PC-9 (cell line): ENCODE measurements around the gene PITPNM1. TPM values are rescaled to one million over a fixed set of nuclear protein-coding genes. Genes with fewer than 3 reads are reported as not detected.

ENCODE experiments used
- BruUV-seq: library from RNA; stranded (reverse); fragments of 400-500 nt; replicated peaks from 2 replicates; lab custom pipeline; 2021; lab: Mats Ljungman, UMichigan
- CTCF ChIA-PET: fragments of 300-600 bp; sonication (Branson Sonifier 250); formaldehyde crosslinking; loops from one replicate; lab custom pipeline; 2022; ENCODE audit warnings: antibody characterized with exemption; lab: Charles Lee
- POLR2A ChIA-PET: fragments of 300-600 bp; sonication (Branson Sonifier 250); formaldehyde crosslinking; loops from one replicate; lab custom pipeline; 2022; ENCODE audit warnings: antibody characterized with exemption; ENCODE audit not compliant: unreplicated experiment; lab: Charles Lee
- DNase-seq, 2 experiments: peaks; one replicate each; pipeline versions ENCODE4 v3.0.0 to v3.0.0-alpha.2; 2015 to 2022; ENCODE audit warnings: mixed read lengths in 1 of 2
- H2AFZ ChIP-seq: fragments of 200-600 bp; sonication (generic); 2 replicates; pipeline ENCODE4 v1.8.1; 2017; ENCODE audit warnings: antibody characterized with exemption
- H3F3A ChIP-seq: fragments of 200-600 bp; sonication (generic); 2 replicates; pipeline ENCODE4 v1.8.1; 2017; ENCODE audit warnings: antibody characterized with exemption, mild to moderate bottlenecking, low read depth; ENCODE audit not compliant: insufficient read depth
- H3K27ac ChIP-seq: fragments of 200-600 bp; sonication (generic); 2 replicates; pipeline ENCODE4 v1.6.1; 2016; ENCODE audit warnings: mixed run types
- H3K27me3 ChIP-seq: fragments of 200-600 bp; sonication (generic); 2 replicates; pipeline ENCODE4 v1.6.1; 2016; ENCODE audit warnings: low read depth, mixed run types; ENCODE audit not compliant: insufficient read depth
- H3K36me3 ChIP-seq: fragments of 200-600 bp; sonication (generic); 2 replicates; pipeline ENCODE4 v1.6.1; 2016; ENCODE audit warnings: low read depth, mixed run types
- H3K4me1 ChIP-seq: fragments of 200-600 bp; sonication (generic); replicated peaks from 2 replicates; pipeline ENCODE4 v1.6.1; 2016; ENCODE audit warnings: mixed run types; ENCODE audit not compliant: insufficient read depth
- H3K4me2 ChIP-seq: fragments of 200-600 bp; sonication (generic); 2 replicates; pipeline ENCODE4 v1.6.1; 2017; ENCODE audit warnings: mixed run types
- H3K4me3 ChIP-seq: fragments of 200-600 bp; sonication (generic); 2 replicates; pipeline ENCODE4 v1.6.1; 2016; ENCODE audit warnings: mixed run types
- H3K79me2 ChIP-seq: fragments of 200-600 bp; sonication (generic); 2 replicates; pipeline ENCODE4 v1.6.1; 2017; ENCODE audit warnings: low read depth, mixed run types
- H3K9me2 ChIP-seq: fragments of 200-600 bp; sonication (generic); 2 replicates; pipeline ENCODE4 v1.8.1; 2017; ENCODE audit warnings: mild to moderate bottlenecking; ENCODE audit not compliant: insufficient read depth
- H3K9me3 ChIP-seq: fragments of 200-600 bp; sonication (generic); 2 replicates; pipeline ENCODE4 v1.8.1; 2016; ENCODE audit warnings: low read depth; ENCODE audit not compliant: insufficient read depth
- H4K20me1 ChIP-seq: fragments of 200-600 bp; sonication (generic); 2 replicates; pipeline ENCODE4 v1.8.1; 2017; ENCODE audit not compliant: insufficient read depth
- EZH2 ChIP-seq: fragments of 200-600 bp; sonication (generic); IDR thresholded peaks from 2 replicates; pipeline ENCODE4 v1.8.0; 2017; ENCODE audit warnings: antibody characterized with exemption, low read depth
- intact Hi-C: fragments of 100-400 bp; cut with micrococcal nuclease; formaldehyde crosslinking; loops from one replicate; pipeline ENCODE4 v1.10.0; 2022; ENCODE audit not compliant: unreplicated experiment
- total RNA-seq: library from RNA; stranded (reverse); gene quantifications from 2 replicates; pipeline ENCODE4 v1.2.3, GENCODE V29; 2021
- TF ChIP-seq, protein P1 (sequence below): fragments of 200-600 bp; sonication (generic); conservative IDR thresholded peaks from 2 replicates; pipeline ENCODE4 v1.6.1; 2017; ENCODE audit warnings: mixed run types, antibody characterized with exemption, mild to moderate bottlenecking, moderate library complexity

Gene PITPNM1
- total RNA-seq, 1 experiment from 2014 or later, result 84.0 TPM

DNA sequence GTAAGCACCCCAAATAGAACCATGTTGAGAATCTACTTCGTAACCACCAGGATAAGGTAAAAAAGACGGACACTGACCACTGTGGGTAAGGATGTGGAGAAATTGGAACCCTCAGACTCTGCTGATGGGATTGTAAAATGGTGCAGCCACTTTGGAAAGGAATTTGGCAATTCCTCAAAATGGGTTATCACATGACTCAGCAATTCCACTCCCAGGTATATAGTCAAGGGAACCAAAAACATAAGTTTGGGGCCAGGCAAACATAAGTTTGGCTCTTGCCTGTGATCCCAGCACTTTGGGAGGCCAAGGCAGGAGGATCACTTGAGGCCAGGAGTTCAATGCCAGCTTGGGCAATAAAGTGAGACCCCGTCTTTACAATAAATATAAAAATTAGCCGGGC is 23.2 kb upstream of the PITPNM1 start:
- intact Hi-C loops, result no loop called here
- no TSS peak for BruUV-seq
- no peaks in the 10 kb centered on the region for H4K20me1 ChIP-seq

DNA sequence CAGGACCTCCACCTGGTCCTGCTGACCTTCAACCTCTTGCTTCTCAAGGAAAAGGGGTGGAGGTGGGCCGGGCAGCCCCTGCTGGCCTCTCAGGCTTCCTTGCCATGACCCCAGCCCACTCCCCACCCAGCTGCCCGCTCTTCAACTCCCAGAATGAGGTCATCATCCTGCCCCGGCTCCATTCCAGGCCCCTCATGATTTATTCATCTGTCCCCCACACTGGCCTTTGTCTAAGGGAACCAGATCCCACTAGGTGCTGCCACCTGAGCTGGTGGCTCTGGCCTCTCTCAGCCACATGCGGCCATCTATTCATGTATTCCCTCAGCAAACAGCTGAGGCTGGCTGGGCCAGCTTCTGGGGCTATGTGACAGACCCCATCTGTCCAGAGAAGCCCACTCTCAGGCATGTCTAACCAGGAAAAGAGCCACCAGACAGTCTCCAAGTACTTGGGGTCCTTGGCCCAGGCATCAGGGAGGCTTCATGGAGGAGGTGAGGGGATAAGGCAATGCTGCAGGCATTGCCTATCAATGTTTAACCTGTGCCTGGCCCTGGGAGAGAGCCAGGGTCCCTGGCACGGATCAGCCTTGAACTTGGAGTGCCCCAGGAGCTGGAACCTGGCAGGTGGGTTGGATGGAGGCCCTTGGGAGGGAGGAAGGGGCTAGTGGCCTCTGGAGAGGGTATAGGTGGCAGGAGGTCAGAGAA is 20.3 kb upstream of the PITPNM1 start:
- TF ChIP-seq, protein P1, sequence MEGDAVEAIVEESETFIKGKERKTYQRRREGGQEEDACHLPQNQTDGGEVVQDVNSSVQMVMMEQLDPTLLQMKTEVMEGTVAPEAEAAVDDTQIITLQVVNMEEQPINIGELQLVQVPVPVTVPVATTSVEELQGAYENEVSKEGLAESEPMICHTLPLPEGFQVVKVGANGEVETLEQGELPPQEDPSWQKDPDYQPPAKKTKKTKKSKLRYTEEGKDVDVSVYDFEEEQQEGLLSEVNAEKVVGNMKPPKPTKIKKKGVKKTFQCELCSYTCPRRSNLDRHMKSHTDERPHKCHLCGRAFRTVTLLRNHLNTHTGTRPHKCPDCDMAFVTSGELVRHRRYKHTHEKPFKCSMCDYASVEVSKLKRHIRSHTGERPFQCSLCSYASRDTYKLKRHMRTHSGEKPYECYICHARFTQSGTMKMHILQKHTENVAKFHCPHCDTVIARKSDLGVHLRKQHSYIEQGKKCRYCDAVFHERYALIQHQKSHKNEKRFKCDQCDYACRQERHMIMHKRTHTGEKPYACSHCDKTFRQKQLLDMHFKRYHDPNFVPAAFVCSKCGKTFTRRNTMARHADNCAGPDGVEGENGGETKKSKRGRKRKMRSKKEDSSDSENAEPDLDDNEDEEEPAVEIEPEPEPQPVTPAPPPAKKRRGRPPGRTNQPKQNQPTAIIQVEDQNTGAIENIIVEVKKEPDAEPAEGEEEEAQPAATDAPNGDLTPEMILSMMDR, result no peak
- no peak for TF ChIP-seq EZH2
- no peak for DNase-seq
- 0 out of 2 replicates have a peak, but pooled peaks cover 6% of the 10 kb centered on the region for H3K9me3 ChIP-seq
- H3K4me1 ChIP-seq, result peaks cover 14% of the 10 kb centered on the region
- H3K9me2 ChIP-seq, result no peaks in the 10 kb centered on the region
- H3K27ac ChIP-seq, result no peak overlapping the region
- no peak overlapping the region for H2AFZ ChIP-seq
- H3K36me3 ChIP-seq, result no peaks in the 10 kb centered on the region
- H3K4me2 ChIP-seq, result no peak overlapping the region
- POLR2A ChIA-PET, result no interaction called here
- CTCF ChIA-PET, result no interaction called here
- no peaks in the 10 kb centered on the region for H3F3A ChIP-seq
- no peak overlapping the region for H3K4me3 ChIP-seq
- intact Hi-C loops, result no loop called here
- BruUV-seq, result no TSS peak
- no peaks in the 10 kb centered on the region for H3K79me2 ChIP-seq
- peaks cover 18% of the 10 kb centered on the region for H3K27me3 ChIP-seq
- no peaks in the 10 kb centered on the region for H4K20me1 ChIP-seq

More for the DNA sequence above, 23.2 kb upstream of the PITPNM1 start:
- peaks cover 14% of the 10 kb centered on the region for H3K4me1 ChIP-seq
- H3K9me3 ChIP-seq, result peaks cover 12% of the 10 kb centered on the region; the same call in 1 of the 2 replicates
- ChIA-PET POLR2A (no interaction called here), CTCF (no interaction called here)
- TF ChIP-seq EZH2, result no peak
- TF ChIP-seq, protein P1, result no peak
- H3K4me3 ChIP-seq, result no peak overlapping the region
- H3K79me2 ChIP-seq, result no peaks in the 10 kb centered on the region
- H3K27me3 ChIP-seq, result peaks cover 5% of the 10 kb centered on the region
- H3K36me3 ChIP-seq, result no peaks in the 10 kb centered on the region
- H3K4me2 ChIP-seq, result no peak overlapping the region
- H3K27ac ChIP-seq, result no peak overlapping the region
- no peaks in the 10 kb centered on the region for H3K9me2 ChIP-seq
- no peak overlapping the region for H2AFZ ChIP-seq
- H3F3A ChIP-seq, result no peaks in the 10 kb centered on the region
- no peak for DNase-seq

DNA sequence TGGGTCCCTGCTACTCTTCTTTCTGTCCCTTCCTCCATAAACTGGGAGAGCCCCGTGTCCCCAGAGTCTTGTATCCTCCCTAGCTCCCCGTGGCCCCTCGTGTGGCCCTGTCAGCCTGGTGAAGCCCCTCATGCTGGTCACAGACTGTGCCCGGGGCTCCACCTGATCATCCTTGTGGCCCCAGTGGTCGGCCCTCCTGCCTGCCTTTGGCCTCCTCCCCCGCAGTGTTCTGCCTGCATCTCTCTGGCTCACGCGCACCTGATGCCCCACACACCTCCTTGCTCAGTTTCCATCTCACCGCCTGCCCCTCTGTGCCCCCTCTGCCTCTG is 19.3 kb upstream of the PITPNM1 start:
- CTCF ChIA-PET, result no interaction called here

More for the DNA sequence above, 19.3 kb upstream of the PITPNM1 start:
- no peaks in the 10 kb centered on the region for H3K9me2 ChIP-seq
- no peaks in the 10 kb centered on the region for H3F3A ChIP-seq
- H4K20me1 ChIP-seq, result no peaks in the 10 kb centered on the region
- BruUV-seq, result no TSS peak
- H3K4me2 ChIP-seq, result no peak overlapping the region
- H3K27ac ChIP-seq, result no peak overlapping the region
- TF ChIP-seq EZH2, result no peak
- TF ChIP-seq, protein P1, result no peak
- peaks cover 10% of the 10 kb centered on the region for H3K4me1 ChIP-seq
- H2AFZ ChIP-seq, result no peak overlapping the region
- intact Hi-C loops, result no loop called here
- H3K4me3 ChIP-seq, result no peak overlapping the region
- H3K27me3 ChIP-seq, result peaks cover 18% of the 10 kb centered on the region
- no peaks in the 10 kb centered on the region for H3K36me3 ChIP-seq
- POLR2A ChIA-PET, result no interaction called here
- DNase-seq, result no peak
- no peaks in the 10 kb centered on the region for H3K79me2 ChIP-seq
- 0 out of 2 replicates have a peak, but pooled peaks cover 6% of the 10 kb centered on the region for H3K9me3 ChIP-seq
